H1 (cell line): Measurements from ENCODE around the gene R3HDM2. TPM values are rescaled to one million over a fixed set of nuclear protein-coding genes. Genes with fewer than 3 reads are reported as not detected.
A peak's percentile ranks its signal among the peaks of the same experiment; 100 is the strongest.

ENCODE experiments used
- CTCF ChIA-PET: fragments of 300-600 bp; sonication (Branson Sonifier 250); formaldehyde crosslinking; loops from one replicate; lab custom pipeline; 2021; ENCODE audit not compliant: partially characterized antibody; lab: Charles Lee
- POLR2A ChIA-PET: fragments of 300-600 bp; sonication (Branson Sonifier 250); formaldehyde crosslinking; loops from one replicate; lab custom pipeline; 2021; ENCODE audit warnings: inconsistent platforms; ENCODE audit not compliant: partially characterized antibody; lab: Charles Lee
- DNase-seq, 2 experiments: peaks; one replicate each; pipeline versions ENCODE4 v3.0.0 to v3.0.0-alpha.2; 2010 to 2022; ENCODE audit warnings: low spot score in 2 of 2, low read depth in 1 of 2, mixed read lengths in 1 of 2
- FAIRE-seq: peaks from 2 replicates; lab custom pipeline; 2011; peaks lifted over from hg19 to GRCh38; lab: Jason Lieb, UNC
- H2AFZ ChIP-seq: 2 replicates; pipeline ENCODE4 v1.8.1; 2012; ENCODE audit warnings: low read length, inconsistent platforms
- H2AK5ac ChIP-seq: 2 replicates; pipeline ENCODE4 v1.6.1; 2013; ENCODE audit warnings: low read depth, low read length
- H2BK120ac ChIP-seq: replicated peaks from 2 replicates; pipeline ENCODE3; 2013; ENCODE audit warnings: low read depth, low read length, inconsistent platforms
- H2BK12ac ChIP-seq: 2 replicates; pipeline ENCODE4 v1.6.1; 2013; ENCODE audit warnings: low read depth, low read length
- H2BK15ac ChIP-seq: 2 replicates; pipeline ENCODE4 v1.6.1; 2013; ENCODE audit warnings: low read length
- H2BK20ac ChIP-seq: 2 replicates; pipeline ENCODE4 v1.6.1; 2013; ENCODE audit warnings: low read length
- H2BK5ac ChIP-seq: 2 replicates; pipeline ENCODE4 v1.6.1; 2013; ENCODE audit warnings: low read depth, low read length
- H3K14ac ChIP-seq: 2 replicates; pipeline ENCODE4 v1.6.1; 2013; ENCODE audit warnings: inconsistent platforms; ENCODE audit not compliant: insufficient read length
- H3K18ac ChIP-seq: 2 replicates; pipeline ENCODE4 v1.6.1; 2013; ENCODE audit warnings: low read length; ENCODE audit errors: extremely low read depth
- H3K23ac ChIP-seq: 2 replicates; pipeline ENCODE4 v1.6.1; 2013; ENCODE audit warnings: inconsistent platforms; ENCODE audit not compliant: insufficient read length
- H3K23me2 ChIP-seq: 2 replicates; pipeline ENCODE4 v1.6.1; 2013; ENCODE audit warnings: low read depth, low read length
- H3K27ac ChIP-seq: 2 replicates; pipeline ENCODE4 v1.6.1; 2011; ENCODE audit warnings: low read depth, low read length, inconsistent platforms
- H3K27me3 ChIP-seq, 4 experiments: replicated peaks in 1 of 4; 1 replicate in 1 of 4; 2 replicates in 3 of 4; pipeline versions ENCODE4 v1.6.1 to v1.8.1; 2011 to 2013; ENCODE audit warnings: low read length in 3 of 4, mild to moderate bottlenecking in 3 of 4, inconsistent platforms in 2 of 4, mixed read lengths in 2 of 4, moderate library complexity in 1 of 4; ENCODE audit not compliant: control insufficient read depth in 3 of 4, insufficient read depth in 3 of 4; ENCODE audit errors: extremely low read depth in 1 of 4
- H3K36me3 ChIP-seq, 4 experiments: 2 replicates each; pipeline versions ENCODE4 v1.6.1 to v1.8.1; 2011 to 2013; ENCODE audit warnings: mild to moderate bottlenecking in 4 of 4, low read length in 3 of 4, moderate library complexity in 2 of 4, control low read depth in 1 of 4, inconsistent platforms in 1 of 4; ENCODE audit not compliant: insufficient read depth in 4 of 4, control insufficient read depth in 2 of 4
- H3K4ac ChIP-seq: replicated peaks from 2 replicates; pipeline ENCODE3; 2013; ENCODE audit warnings: low read length, low read depth, mixed read lengths, inconsistent platforms; ENCODE audit not compliant: insufficient read length
- H3K4me1 ChIP-seq, 4 experiments: replicated peaks in 1 of 4; 1 replicate in 1 of 4; 2 replicates in 3 of 4; pipeline versions ENCODE4 v1.6.1 to v1.8.1; 2011 to 2013; ENCODE audit warnings: low read length in 3 of 4, inconsistent platforms in 2 of 4, mixed read lengths in 1 of 4; ENCODE audit not compliant: insufficient read depth in 4 of 4, control insufficient read depth in 3 of 4
- H3K4me2 ChIP-seq, 2 experiments: 2 replicates each; pipeline versions ENCODE4 v1.6.1 to v1.8.1; 2011 to 2013; ENCODE audit warnings: low read depth in 2 of 2, low read length in 2 of 2, control low read depth in 1 of 2, inconsistent platforms in 1 of 2, mild to moderate bottlenecking in 1 of 2; ENCODE audit not compliant: insufficient read depth in 1 of 2
- H3K4me3 ChIP-seq, 4 experiments: fragments of 200-600, 300-600 bp in 1 of 4; sonication (generic), shearing (Covaris generic), sonication (Bioruptor Twin) in 1 of 4; 2 replicates each; pipeline versions ENCODE4 v1.5.1 to v1.8.1; 2011 to 2016; ENCODE audit warnings: low read length in 4 of 4, low read depth in 3 of 4, control low read depth in 2 of 4, inconsistent platforms in 2 of 4, mild to moderate bottlenecking in 2 of 4, mixed read lengths in 1 of 4, moderate library complexity in 1 of 4; ENCODE audit not compliant: insufficient read depth in 2 of 4; ENCODE audit errors: extremely low read depth in 1 of 4
- H3K56ac ChIP-seq: replicated peaks from 2 replicates; pipeline ENCODE3; 2013; ENCODE audit warnings: low read depth, mild to moderate bottlenecking, mixed read lengths, low read length, inconsistent platforms; ENCODE audit not compliant: insufficient read length
- H3K79me1 ChIP-seq: 2 replicates; pipeline ENCODE4 v1.6.1; 2013; ENCODE audit warnings: low read depth, low read length, control low read depth
- H3K79me2 ChIP-seq, 2 experiments: 2 replicates each; pipeline versions ENCODE4 v1.6.1 to v1.8.1; 2012 to 2013; ENCODE audit warnings: low read length in 2 of 2, mild to moderate bottlenecking in 2 of 2, inconsistent platforms in 1 of 2; ENCODE audit not compliant: insufficient read depth in 2 of 2, control insufficient read depth in 1 of 2
- H3K9ac ChIP-seq, 4 experiments: replicated peaks in 1 of 4; 1 replicate in 1 of 4; 2 replicates in 3 of 4; pipeline versions ENCODE4 v1.6.1 to v1.8.1; 2011 to 2013; ENCODE audit warnings: low read depth in 3 of 4, low read length in 3 of 4, control low read depth in 2 of 4, mild to moderate bottlenecking in 2 of 4, moderate library complexity in 2 of 4, inconsistent platforms in 1 of 4; ENCODE audit errors: extremely low read depth in 1 of 4
- H3K9me3 ChIP-seq, 2 experiments: 2 replicates each; pipeline versions ENCODE4 v1.6.1 to v1.8.1; 2012 to 2013; ENCODE audit warnings: mild to moderate bottlenecking in 2 of 2, moderate library complexity in 2 of 2, control low read depth in 1 of 2, inconsistent platforms in 1 of 2, low read depth in 1 of 2, low read length in 1 of 2, mixed read lengths in 1 of 2; ENCODE audit not compliant: insufficient read depth in 2 of 2
- H4K20me1 ChIP-seq, 2 experiments: replicated peaks in 1 of 2; 2 replicates each; pipeline versions ENCODE3 to v1.8.1; 2011 to 2013; ENCODE audit warnings: inconsistent platforms in 2 of 2, low read length in 2 of 2, mild to moderate bottlenecking in 1 of 2; ENCODE audit not compliant: insufficient read depth in 2 of 2, control insufficient read depth in 1 of 2
- H4K5ac ChIP-seq: 2 replicates; pipeline ENCODE4 v1.6.1; 2013; ENCODE audit warnings: low read length, low read depth, mixed read lengths, inconsistent platforms; ENCODE audit not compliant: insufficient read length
- H4K8ac ChIP-seq: 2 replicates; pipeline ENCODE4 v1.8.0; 2013; ENCODE audit warnings: mild to moderate bottlenecking, moderate library complexity, low read length, inconsistent platforms; ENCODE audit not compliant: insufficient read depth; ENCODE audit errors: extremely low read depth
- H4K91ac ChIP-seq: replicated peaks from 2 replicates; pipeline ENCODE3; 2013; ENCODE audit warnings: low read length, mixed read lengths, inconsistent platforms; ENCODE audit not compliant: insufficient read length
- CBX8 ChIP-seq: fragments of 300-800, 300-1000 bp; sonication (generic); IDR thresholded peaks from 2 replicates; pipeline ENCODE4 v1.7.1; 2016; ENCODE audit warnings: low read depth, low read length, borderline replicate concordance
- CEBPB ChIP-seq: IDR thresholded peaks from 2 replicates; pipeline ENCODE4 v1.6.1; 2012; ENCODE audit warnings: low read depth, low read length
- HDAC6 ChIP-seq: IDR thresholded peaks from one replicate; pipeline ENCODE4 v1.7.1; 2012; ENCODE audit warnings: low read depth, mild to moderate bottlenecking, inconsistent platforms, low read length, moderate library complexity
- KDM4A ChIP-seq: IDR thresholded peaks from one replicate; pipeline ENCODE4 v1.7.1; 2012; ENCODE audit warnings: low read depth, mild to moderate bottlenecking, moderate library complexity, low read length, inconsistent platforms; ENCODE audit not compliant: severe bottlenecking
- POLR2AphosphoS5 ChIP-seq: IDR thresholded peaks from 2 replicates; pipeline ENCODE4 v1.6.1; 2011; ENCODE audit warnings: low read depth, low read length
- RAD21 ChIP-seq, 2 experiments: IDR thresholded peaks in 1 of 2; conservative IDR thresholded peaks in 1 of 2; 2 replicates each; pipeline ENCODE4 v1.6.1; 2011; ENCODE audit warnings: low read depth in 2 of 2, low read length in 2 of 2, improper control_type of control experiment in 1 of 2, inconsistent platforms in 1 of 2, mild to moderate bottlenecking in 1 of 2, moderate library complexity in 1 of 2
- RNF2 ChIP-seq: fragments of 200-900, 300-1000 bp; sonication (generic); IDR thresholded peaks from 2 replicates; pipeline ENCODE4 v1.7.1; 2016; ENCODE audit warnings: borderline replicate concordance, low read depth, mild to moderate bottlenecking, antibody characterized with exemption, low read length; ENCODE audit not compliant: poor library complexity, severe bottlenecking; ENCODE audit errors: missing control alignments
- SRF ChIP-seq: IDR thresholded peaks from 2 replicates; pipeline ENCODE4 v1.6.1; 2011; ENCODE audit warnings: mild to moderate bottlenecking, low read depth, low read length, moderate library complexity
- WGBS, 2 experiments: shearing (Covaris generic) in 1 of 2; methylation state at CpG; one replicate each; pipeline versions ENCODE4 v1.1.6 to v1.1.7; 2013 to 2015; ENCODE audit warnings: low lambda C conversion rate in 2 of 2, mixed read lengths in 2 of 2, inconsistent platforms in 1 of 2, low coverage in 1 of 2, missing lambda C conversion rate in 1 of 2; ENCODE audit not compliant: insufficient replicate concordance in 2 of 2, insufficient coverage in 1 of 2, insufficient read length in 1 of 2; ENCODE audit errors: extremely low coverage in 1 of 2, missing lambda C conversion rate in 1 of 2; 5-methylcytosine and 5-hydroxymethylcytosine counted together
- polyA plus RNA-seq, 7 experiments: library from polyadenylated mRNA; depleted of rRNA in 3 of 7; stranded (reverse) in 5 of 7; unstranded in 2 of 7; fragments of >200 nt in 5 of 7; fragments of 200-250 nt in 2 of 7; gene quantifications; 1 replicate in 5 of 7; 2 replicates in 1 of 7; 4 replicates in 1 of 7; pipeline versions ENCODE4 v1.2.1 to v1.2.3, GENCODE V29; 2011 to 2013; ENCODE audit warnings: missing spikeins in 2 of 7, mixed read lengths in 2 of 7
- total RNA-seq: library from RNA; stranded (reverse); fragmentation: NEBNext Ultra II Directional; extraction: Animal tissue kit (Norgen Biotek cat#: 25700); gene quantifications from 2 replicates; pipeline ENCODE4 v1.2.1, GENCODE V29; 2021

Gene R3HDM2
- total and polyA plus RNA-seq, 2 of the 8 experiments (the other 6 are each of a cell fraction or from before 2014, with no cell fraction given) = 25.6 to 27.0 TPM

- peaks cover 26% of the 10 kb centered on the region for H3K23me2 ChIP-seq
- FAIRE-seq = no peak
- peak overlapping the region; percentile 91; the same call in 1 of the 2 replicates for H2AK5ac ChIP-seq
- POLR2A ChIA-PET = interaction anchor here (0.7 to 23.7 kb wide), 10 partner anchors 4 to 126 kb away, joined by 3 to 852 read pairs (median 13); partner anchors contain the start of genes LRP1, NXPH4, SHMT2 and STAC3
- H3K56ac ChIP-seq = no peak overlapping the region
- H3K27ac ChIP-seq = no peak overlapping the region
- peaks cover 54 to 71% (median 66%) of the 10 kb centered on the region in 4 experiments for H3K27me3 ChIP-seq
- H3K4me1 ChIP-seq = peaks cover 6 to 60% (median 41%) of the 10 kb centered on the region in 4 experiments
- H2BK5ac ChIP-seq = no peak overlapping the region; the same call in 1 of the 2 replicates
- TF ChIP-seq KDM4A (no peak), CEBPB (no peak), RAD21 (IDR thresholded peaks at IDR 0.05 in 1 of 2, conservative IDR thresholded peaks at IDR 0.05 in 1 of 2; ENCODE audit: low read depth in 2 of 2, low read length in 2 of 2) (no peak), POLR2AphosphoS5 (no peak), SRF (no peak), RNF2 (peak; percentile 28), CBX8 (no peak), HDAC6 (no peak)
- TF ChIP-seq, all 59 proteins: peak for 1
- no peak overlapping the region for H3K18ac ChIP-seq
- no peak overlapping the region for H2BK15ac ChIP-seq
- no peaks in the 10 kb centered on the region; a peak in 1 of 4 replicates for H3K79me2 ChIP-seq
- no peak overlapping the region for H3K23ac ChIP-seq
- H3K79me1 ChIP-seq = no peaks in the 10 kb centered on the region; the same call in 1 of the 2 replicates
- no peak overlapping the region for H3K9ac ChIP-seq
- H3K4me2 ChIP-seq = peak overlapping the region; percentile 89 to 91; a peak in 2 of 4 replicates
- H3K14ac ChIP-seq = no peak overlapping the region
- 33% methylated on average over 9 of the region's 9 CpGs; no CpG with 5 or more reads in 1 of the 2 experiments for WGBS, 2 experiments
- H2BK20ac ChIP-seq = no peak overlapping the region
- H3K36me3 ChIP-seq = peaks cover 20 to 26% (median 24%) of the 10 kb centered on the region in 4 experiments
- peak overlapping the region; percentile 84; the same call in 1 of the 2 replicates for H2BK12ac ChIP-seq
- H4K8ac ChIP-seq = no peak overlapping the region
- no peaks in the 10 kb centered on the region for H3K9me3 ChIP-seq
- H3K4me3 ChIP-seq = peak overlapping the region in 1 of 4 experiments; percentile 67; a peak in 1 of 8 replicates
- DNase-seq = no peak
- H4K20me1 ChIP-seq = peaks cover 24 to 38% of the 10 kb centered on the region in 2 experiments
- no peak overlapping the region for H2BK120ac ChIP-seq
- H4K91ac ChIP-seq = no peak overlapping the region
- H4K5ac ChIP-seq = no peak overlapping the region
- CTCF ChIA-PET = interaction anchor here (0.6 to 27.9 kb wide), 11 partner anchors 9 to 219 kb away, joined by 3 to 726 read pairs (median 4); partner anchors contain the start of genes GLI1, INHBE, NXPH4 and SHMT2
- no peak overlapping the region for H3K4ac ChIP-seq
- no peak overlapping the region for H2AFZ ChIP-seq
These were observed 193.8 kb downstream of the R3HDM2 start for GRCh38 chr12:57236925-57237595.
